NCI-H345 (cell line): ENCODE data around the gene ENOX1.
"Not testable (repeated sequence)": the region's sequence is repeated elsewhere in the genome, so short reads cannot be mapped to it uniquely, and the experiment has no call there.

ENCODE experiments used
- DNase-seq: peaks from one replicate; lab custom pipeline; 2025; lab: John Stamatoyannopoulos, UW

The ENOX1 gene

GRCh38 chr13:43431841-43432240, 354.9 kb downstream of the ENOX1 start:
- no peak for DNase-seq

- DNase-seq: no peak
These were observed 355.5 kb downstream of the ENOX1 start for GRCh38 chr13:43431290-43431716.

DNA sequence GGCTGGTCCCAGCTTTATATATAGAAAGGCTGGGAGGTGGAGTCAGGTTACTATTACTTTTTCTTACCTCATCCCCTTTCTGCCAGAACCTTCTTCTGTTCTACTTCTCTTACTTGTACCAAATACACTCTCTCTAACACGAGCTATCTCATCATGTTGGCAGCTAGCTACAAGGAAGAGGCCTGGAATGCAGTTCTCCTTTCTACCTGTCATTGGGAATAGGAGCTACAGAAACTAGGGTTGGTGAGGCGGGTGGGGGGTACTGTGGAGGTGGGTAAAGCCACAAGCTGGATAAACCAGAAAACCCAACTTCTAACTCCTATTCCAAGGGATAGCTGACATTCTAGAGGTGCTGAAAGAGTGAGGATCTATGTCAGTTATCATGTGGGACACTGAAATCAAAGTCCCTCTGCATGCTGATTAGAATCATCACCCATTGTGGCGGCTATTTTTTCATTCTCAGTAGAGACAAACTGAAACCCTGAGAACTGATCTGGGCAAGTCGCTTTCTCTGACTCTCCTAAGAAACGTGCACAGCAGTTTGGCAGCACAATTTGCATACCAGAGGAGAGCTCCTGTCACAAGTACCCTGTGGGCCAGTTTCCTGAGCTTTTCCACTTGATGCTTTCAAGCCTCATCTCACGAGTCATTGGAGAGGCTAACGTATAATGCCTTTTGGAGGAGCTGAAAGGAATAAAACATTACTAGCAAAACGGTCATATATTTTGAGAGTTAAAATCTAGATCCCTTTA, 358.1 kb downstream of the ENOX1 start:
- DNase-seq: no peak

DNA sequence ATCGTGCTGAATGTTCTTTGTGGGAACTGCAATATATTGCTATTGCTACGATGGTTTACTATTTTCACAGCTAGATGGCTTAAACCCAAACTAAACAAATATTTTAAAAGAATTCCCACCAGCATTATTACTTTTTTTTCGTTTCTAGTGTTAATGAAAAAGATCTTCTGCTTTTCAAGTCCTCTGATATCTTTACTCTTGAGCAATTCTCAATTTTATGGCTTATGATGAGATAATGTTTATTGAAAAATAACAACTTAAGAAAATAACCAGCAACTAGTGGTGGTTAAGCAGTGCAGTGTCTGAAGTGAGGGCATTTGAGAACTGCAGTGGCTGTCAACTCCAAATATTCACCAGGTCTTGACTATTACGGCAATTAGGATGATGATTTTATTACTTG, 360.4 kb downstream of the ENOX1 start:
- DNase-seq: no peak

DNA sequence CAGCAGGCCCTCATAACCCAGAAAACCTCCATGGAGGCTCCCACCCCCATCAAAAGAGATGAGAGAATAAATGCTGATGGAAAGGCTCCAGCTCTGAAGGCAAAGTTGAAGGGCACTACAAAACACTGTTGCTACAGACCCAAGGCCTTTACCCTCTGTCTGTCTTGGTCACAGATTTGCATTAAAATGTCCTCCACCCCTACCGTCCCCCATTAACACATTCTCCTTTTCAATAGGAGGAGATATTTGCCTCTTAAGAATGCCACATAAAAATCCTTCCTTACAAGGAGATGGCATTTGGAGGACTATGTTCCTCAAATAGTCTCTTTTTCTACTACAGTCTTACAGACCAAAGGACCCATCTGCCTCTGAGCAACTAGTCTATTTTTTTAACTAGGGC, 361.5 kb downstream of the ENOX1 start:
- DNase-seq: no peak

DNA sequence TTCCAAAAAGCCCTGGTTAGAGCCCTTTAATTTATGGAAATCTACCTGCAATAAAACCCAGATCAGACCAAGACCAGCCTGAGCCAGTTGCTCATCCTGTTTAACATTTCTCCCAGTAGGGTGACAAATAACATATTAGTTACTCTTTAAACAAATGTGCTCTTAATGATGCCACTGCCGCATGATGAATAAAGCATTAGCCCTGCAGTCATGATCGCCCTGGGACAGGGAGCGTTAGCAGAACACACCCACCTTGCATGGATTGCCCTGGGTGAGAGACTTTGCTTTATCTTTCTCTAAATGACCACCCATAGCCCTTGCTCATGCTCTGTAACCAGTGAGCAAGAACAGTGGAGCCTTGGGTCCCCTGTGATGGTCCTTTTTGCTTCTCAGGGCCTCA, 362.4 kb downstream of the ENOX1 start:
- DNase-seq: no peak

- DNase-seq: no peak
These were observed 364.7 kb downstream of the ENOX1 start for GRCh38 chr13:43422116-43422515.

GRCh38 chr13:43416842-43417241, 369.9 kb downstream of the ENOX1 start:
- not testable (repeated sequence) for DNase-seq

DNA sequence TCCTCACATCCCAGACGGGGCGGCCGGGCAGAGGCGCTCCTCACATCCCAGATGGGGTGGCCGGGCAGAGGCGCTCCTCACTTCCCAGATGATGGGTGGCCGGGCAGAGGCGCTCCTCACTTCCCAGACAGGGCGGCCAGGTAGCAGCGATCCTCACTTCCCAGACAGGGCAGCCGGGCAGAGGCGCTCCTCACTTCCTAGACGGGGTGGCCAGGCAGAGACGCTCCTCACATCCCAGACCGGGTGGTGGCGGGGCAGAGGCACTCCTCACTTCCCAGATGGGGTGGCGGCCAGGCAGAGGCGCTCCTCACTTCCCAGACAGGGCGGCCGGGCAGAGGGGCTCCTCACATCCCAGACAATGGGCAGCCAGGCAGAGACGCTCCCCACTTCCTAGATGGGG, 370.4 kb downstream of the ENOX1 start:
- not testable (repeated sequence) for DNase-seq

DNA sequence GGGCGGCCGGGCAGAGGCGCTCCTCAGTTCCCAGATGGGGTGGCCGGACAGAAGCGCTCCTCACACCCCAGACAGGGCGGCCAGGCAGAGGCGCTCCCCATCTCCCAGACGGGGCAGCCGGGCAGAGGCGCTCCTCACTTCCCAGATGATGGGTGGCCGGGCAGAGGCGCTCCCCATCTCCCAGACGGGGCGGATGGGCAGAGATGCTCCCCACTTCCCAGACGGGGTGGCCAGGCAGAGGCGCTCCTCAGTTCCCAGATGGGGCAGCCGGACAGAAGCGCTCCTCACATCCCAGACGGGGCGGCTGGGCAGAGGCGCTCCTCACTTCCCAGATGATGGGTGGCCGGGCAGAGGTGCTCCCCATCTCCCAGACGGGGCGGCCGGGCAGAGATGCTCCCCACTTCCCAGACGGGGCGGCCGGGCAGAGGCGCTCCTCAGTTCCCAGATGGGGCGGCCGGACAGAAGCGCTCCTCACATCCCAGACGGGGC, 370.8 kb downstream of the ENOX1 start:
- DNase-seq: not testable (repeated sequence)

DNA sequence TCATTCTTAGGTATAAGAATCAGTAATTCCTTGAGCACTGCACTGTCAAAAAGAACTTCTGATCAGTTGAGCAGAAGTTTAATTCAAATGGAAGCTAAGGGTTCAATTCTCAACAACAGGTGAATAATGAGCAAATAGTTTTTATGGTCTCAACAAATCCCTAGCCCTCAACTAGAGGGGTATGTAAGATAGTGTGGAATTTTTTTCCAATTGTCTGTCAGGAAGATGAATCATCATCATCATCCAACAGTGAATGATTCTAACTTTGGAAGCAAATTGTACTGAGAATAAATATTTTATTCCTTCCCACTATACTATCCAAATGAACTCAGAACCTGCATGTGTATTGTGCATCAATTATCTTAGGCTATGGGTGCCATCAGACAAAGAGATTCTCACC, 372.7 kb downstream of the ENOX1 start:
- DNase-seq: no peak

DNA sequence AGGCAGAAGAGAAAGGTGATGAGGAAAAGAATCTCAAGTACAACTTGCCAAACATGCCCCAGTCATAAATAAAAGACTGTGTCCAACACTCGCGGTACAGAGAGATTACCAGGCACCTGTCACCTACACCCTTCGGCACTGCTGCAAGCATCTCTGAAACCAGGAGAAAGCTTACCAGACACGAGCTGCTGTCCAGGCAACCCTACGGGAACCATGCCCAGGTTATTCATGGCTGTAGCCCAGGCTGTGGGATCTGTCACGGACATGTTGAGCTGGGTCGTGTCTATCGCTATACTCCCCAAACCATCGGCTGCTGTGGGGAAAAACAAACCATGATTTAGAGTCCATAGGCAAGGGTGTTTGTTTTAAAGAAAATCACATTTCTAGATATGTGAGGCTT, 375.0 kb downstream of the ENOX1 start:
- no peak for DNase-seq

DNA sequence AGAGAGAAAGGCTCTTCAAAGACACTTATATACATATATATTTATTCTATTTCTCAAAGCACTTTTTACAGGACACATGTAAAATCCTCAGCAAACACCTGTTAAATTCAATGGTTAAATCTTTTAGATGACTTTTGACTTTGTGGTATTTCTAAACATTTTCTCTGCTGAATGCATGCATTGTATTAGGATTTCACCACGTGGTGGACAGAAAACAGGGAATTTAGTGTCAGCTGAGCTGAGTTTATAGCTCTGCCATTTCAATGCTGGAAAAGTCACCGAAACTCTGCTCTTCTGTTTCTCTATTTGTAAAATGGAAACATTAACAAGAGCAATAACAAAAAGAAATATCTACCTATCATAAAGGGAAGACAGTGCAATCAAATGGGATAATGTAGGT, 375.6 kb downstream of the ENOX1 start:
- DNase-seq: no peak

- no peak for DNase-seq
These were observed 378.5 kb downstream of the ENOX1 start for GRCh38 chr13:43408274-43408673.

GRCh38 chr13:43407023-43407581, 379.7 kb downstream of the ENOX1 start:
- no peak for DNase-seq

- no peak for DNase-seq
These were observed 381.3 kb downstream of the ENOX1 start for GRCh38 chr13:43405457-43405856.

DNA sequence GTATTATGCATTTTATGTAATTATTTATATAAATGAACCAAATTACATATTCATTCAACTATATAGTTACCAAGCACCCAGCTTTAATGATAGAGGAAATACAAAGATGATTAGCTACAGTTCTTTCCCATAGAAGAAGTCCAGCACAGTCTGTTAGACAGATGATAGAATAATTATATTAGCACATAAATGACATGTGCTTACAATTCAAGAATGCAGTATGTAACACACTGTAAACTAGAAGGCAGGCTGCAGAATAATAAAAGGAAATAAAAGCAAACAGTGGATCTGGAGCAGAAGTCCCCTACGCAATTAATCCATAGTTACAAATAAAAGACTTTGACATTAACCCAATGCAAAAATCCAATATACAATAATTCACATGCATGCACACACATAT, 384.4 kb downstream of the ENOX1 start:
- no peak for DNase-seq

DNA sequence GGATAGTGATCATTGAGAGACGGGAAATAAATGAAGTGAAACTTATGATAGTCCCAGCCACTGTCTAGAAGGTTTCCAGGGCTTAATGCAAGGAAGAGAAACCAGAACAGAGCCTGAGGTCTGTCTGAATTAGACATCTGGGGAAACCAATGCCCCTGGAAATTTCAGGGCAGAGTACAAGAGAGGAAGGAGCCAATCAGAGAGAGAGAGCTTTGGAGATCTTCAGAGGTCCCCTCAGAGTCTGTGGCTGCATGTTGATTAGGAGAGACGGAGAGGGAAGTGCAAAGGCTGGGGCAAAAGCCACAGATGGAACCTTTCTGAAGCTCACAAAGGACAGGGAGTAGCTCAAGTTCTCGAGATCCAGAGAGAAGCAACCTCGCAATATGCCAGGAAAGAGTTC, 385.4 kb downstream of the ENOX1 start:
- DNase-seq: no peak

GRCh38 chr13:43397111-43397510, 389.7 kb downstream of the ENOX1 start:
- DNase-seq: no peak

- DNase-seq: no peak
These were observed 395.7 kb downstream of the ENOX1 start for GRCh38 chr13:43391036-43391435.

GRCh38 chr13:43390619-43391018, 396.2 kb downstream of the ENOX1 start:
- no peak for DNase-seq

DNA sequence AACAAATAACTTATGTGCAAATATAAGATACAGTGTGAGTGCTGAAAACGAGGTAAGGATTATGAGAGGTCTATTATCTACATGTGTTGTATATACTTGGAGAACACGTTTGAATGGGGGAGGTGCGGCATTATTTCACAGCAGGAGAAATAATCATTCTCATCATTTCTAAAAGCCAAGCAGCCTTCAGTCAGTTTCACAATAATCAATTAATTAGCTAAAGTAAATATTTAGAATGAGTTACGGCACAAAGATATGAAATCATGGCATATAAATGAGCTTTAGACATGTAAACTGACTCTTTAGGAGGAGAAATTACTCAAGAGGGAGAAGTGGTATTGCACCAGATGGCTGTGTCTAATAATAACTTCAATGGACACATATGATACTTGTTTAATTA, 396.8 kb downstream of the ENOX1 start:
- no peak for DNase-seq

DNA sequence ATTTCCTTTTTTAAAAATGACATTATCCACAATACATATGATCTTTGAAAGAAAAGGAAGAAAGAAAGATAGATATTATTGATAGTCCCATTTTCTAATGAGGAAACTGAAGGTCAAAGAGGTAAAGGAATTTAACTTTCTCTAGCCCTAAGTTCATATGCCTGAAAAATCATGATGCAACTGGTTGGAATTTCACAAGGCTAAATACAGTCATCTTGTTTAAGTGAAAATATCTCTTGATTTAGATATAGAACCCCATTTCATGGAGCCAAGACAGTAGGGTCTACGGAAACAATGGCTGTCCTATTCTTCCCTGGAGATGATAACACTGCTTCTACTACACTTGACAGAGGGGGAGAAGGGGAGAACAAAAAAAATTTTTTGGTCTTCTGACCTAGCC, 397.2 kb downstream of the ENOX1 start:
- DNase-seq: no peak
